ENCODE measurements around the gene CBX6. TPM values are rescaled to one million over a fixed set of nuclear protein-coding genes. Genes with fewer than 3 reads are reported as not detected.

The CBX6 gene
- total RNA-seq, 1 donor from 2014 or later: 61.6 TPM

GRCh38 chr22:38834215-38834953 is 37.6 kb downstream of the CBX6 start:
- Histone ChIP-seq H3K9me3 (no peaks in the 10 kb centered on the region), H3K4me1 (no peaks in the 10 kb centered on the region), H3K36me3 (no peaks in the 10 kb centered on the region), H3K4me3 (no peak overlapping the region), H3K27me3 (no peaks in the 10 kb centered on the region), H3K27ac (no peak overlapping the region)
- ATAC-seq (no peak), DNase-seq (peak; percentile 26)
- intact Hi-C loops (cut with DNase I): no loop called here
- no peak for TF ChIP-seq CTCF (IDR thresholded peaks at IDR 0.05)

GRCh38 chr22:38833061-38833460 is 39.0 kb downstream of the CBX6 start:
- Histone ChIP-seq H3K4me1 (no peaks in the 10 kb centered on the region), H3K9me3 (no peaks in the 10 kb centered on the region), H3K4me3 (no peak overlapping the region), H3K27me3 (no peaks in the 10 kb centered on the region), H3K36me3 (no peaks in the 10 kb centered on the region), H3K27ac (no peak overlapping the region)
- no peak for TF ChIP-seq CTCF (IDR thresholded peaks at IDR 0.05)
- intact Hi-C loops (cut with DNase I): no loop called here
- DNase-seq (no peak), ATAC-seq (no peak)

GRCh38 chr22:38832005-38832978 is 39.7 kb downstream of the CBX6 start:
- no peak overlapping the region for H3K4me3 ChIP-seq
- H3K4me1 ChIP-seq: no peaks in the 10 kb centered on the region
- H3K27me3 ChIP-seq: no peaks in the 10 kb centered on the region
- H3K27ac ChIP-seq: no peak overlapping the region
- DNase-seq: peak; percentile 56
- H3K36me3 ChIP-seq: no peaks in the 10 kb centered on the region
- TF ChIP-seq CTCF (IDR thresholded peaks at IDR 0.05): no peak
- H3K9me3 ChIP-seq: no peaks in the 10 kb centered on the region
- ATAC-seq: no peak
- intact Hi-C loops (cut with DNase I): no loop called here

GRCh38 chr22:38831166-38831945 is 40.7 kb downstream of the CBX6 start:
- Histone ChIP-seq H3K9me3 (no peaks in the 10 kb centered on the region), H3K27me3 (no peaks in the 10 kb centered on the region), H3K4me3 (no peak overlapping the region), H3K4me1 (no peaks in the 10 kb centered on the region), H3K27ac (no peak overlapping the region), H3K36me3 (no peaks in the 10 kb centered on the region)
- TF ChIP-seq CTCF (IDR thresholded peaks at IDR 0.05): no peak
- DNase-seq (peak; percentile 64), ATAC-seq (peak; percentile 69)
- intact Hi-C loops (cut with DNase I): no loop called here

GRCh38 chr22:38830845-38831108 is 41.2 kb downstream of the CBX6 start:
- intact Hi-C loops (cut with DNase I): no loop called here
- Histone ChIP-seq H3K27ac (no peak overlapping the region), H3K36me3 (no peaks in the 10 kb centered on the region), H3K9me3 (no peaks in the 10 kb centered on the region), H3K27me3 (no peaks in the 10 kb centered on the region), H3K4me1 (no peaks in the 10 kb centered on the region), H3K4me3 (no peak overlapping the region)
- DNase-seq: peak; percentile 48
- ATAC-seq: no peak
- TF ChIP-seq CTCF (IDR thresholded peaks at IDR 0.05): no peak

All from upper lobe of right lung (tissue), 1 donor.